GM12878 (cell line): ENCODE results near the gene PEX6. TPM values are rescaled to one million over a fixed set of nuclear protein-coding genes. Genes with fewer than 3 reads are reported as not detected.
A peak's percentile ranks its signal among the peaks of the same experiment; 100 is the strongest.

Experiments
- CBX5 ChIP-seq: sonication (generic); IDR thresholded peaks from 2 replicates; pipeline ENCODE4 v1.6.1; 2016; ENCODE audit warnings: low read depth, moderate library complexity, mild to moderate bottlenecking, inconsistent platforms
- CTCF ChIP-seq, 3 experiments: IDR thresholded peaks in 2 of 3; conservative IDR thresholded peaks in 1 of 3; 2 replicates each; pipeline ENCODE4 v1.5.1; 2011; ENCODE audit warnings: low read depth in 3 of 3, low read length in 3 of 3, mild to moderate bottlenecking in 3 of 3, control low read depth in 2 of 3, moderate library complexity in 2 of 3, inconsistent platforms in 1 of 3, mixed read lengths in 1 of 3; ENCODE audit not compliant: control insufficient read depth in 2 of 3, insufficient read depth in 1 of 3; ENCODE audit errors: extremely low read depth in 1 of 3
- HDAC2 ChIP-seq: fragments of 200-600 bp; sonication (generic); IDR thresholded peaks from 2 replicates; pipeline ENCODE4 v1.6.1; 2017
- NBN ChIP-seq: fragments of 450-650 bp; IDR thresholded peaks from 2 replicates; pipeline ENCODE4 v1.6.1; 2016
- NKRF ChIP-seq: fragments of 450-650 bp; conservative IDR thresholded peaks from 2 replicates; pipeline ENCODE4 v1.6.1; 2017; ENCODE audit warnings: mild to moderate bottlenecking, moderate library complexity
- PBX3 ChIP-seq: IDR thresholded peaks from 2 replicates; pipeline ENCODE4 v1.6.1; 2011; ENCODE audit warnings: mild to moderate bottlenecking, low read depth, low read length, moderate library complexity; ENCODE audit not compliant: insufficient replicate concordance
- POU2F2 ChIP-seq: IDR thresholded peaks from 3 replicates; pipeline ENCODE4 v1.6.1; 2011; ENCODE audit warnings: low read depth, mild to moderate bottlenecking, low read length, borderline replicate concordance
- RBBP5 ChIP-seq: fragments of 200-600 bp; sonication (generic); conservative IDR thresholded peaks from 2 replicates; pipeline ENCODE4 v1.6.1; 2016
- RELA ChIP-seq: fragments of 450-650 bp; IDR thresholded peaks from 2 replicates; pipeline ENCODE4 v1.8.0; 2014; ENCODE audit warnings: borderline replicate concordance; ENCODE audit not compliant: partially characterized antibody
- SMC3 ChIP-seq: IDR thresholded peaks from 2 replicates; pipeline ENCODE4 v1.6.1; 2011; ENCODE audit warnings: low read length, improper control_type of control experiment, borderline replicate concordance
- STAT1 ChIP-seq: fragments of 450-650 bp; conservative IDR thresholded peaks from 2 replicates; pipeline ENCODE4 v1.6.1; 2014; ENCODE audit warnings: antibody characterized with exemption, mild to moderate bottlenecking
- STAT3 ChIP-seq: IDR thresholded peaks from 2 replicates; pipeline ENCODE4 v1.6.1; 2011; ENCODE audit warnings: low read depth, low read length, improper control_type of control experiment
- TCF7 ChIP-seq: IDR thresholded peaks from 2 replicates; pipeline ENCODE4 v1.6.1; 2014; ENCODE audit warnings: antibody characterized with exemption, borderline replicate concordance
- ZBTB40 ChIP-seq: fragments of 450-650 bp; IDR thresholded peaks from 2 replicates; pipeline ENCODE4 v1.6.1; 2016; ENCODE audit warnings: mild to moderate bottlenecking, moderate library complexity, borderline replicate concordance
- polyA plus RNA-seq, 11 experiments: library from polyadenylated mRNA; depleted of rRNA in 4 of 11; unstranded in 6 of 11; stranded (reverse) in 5 of 11; fragments of >200 nt; fragmentation: Nextera tagmentation in 4 of 11; fragmentation: Illumina TruSeq in 1 of 11; extraction: Ambion mirVana in 4 of 11; extraction: Trizol in 1 of 11; gene quantifications; 1 replicate in 1 of 11; 2 replicates in 10 of 11; pipeline versions ENCODE4 v1.2.1 to v1.2.3, GENCODE V29; 2011 to 2016; ENCODE audit warnings: inconsistent platforms in 2 of 11, missing spikeins in 2 of 11, low read depth in 1 of 11
- total RNA-seq, 4 experiments: library from RNA; depleted of rRNA in 3 of 4; stranded (reverse); fragments of >200 nt in 3 of 4; fragmentation: Illumina TruSeq in 1 of 4; extraction: Trizol in 1 of 4; gene quantifications; 2 replicates each; pipeline versions ENCODE4 v1.2.1 to v1.2.3, GENCODE V29; 2013 to 2021
- TF ChIP-seq, protein P1 (sequence below): fragments of 450-650 bp; IDR thresholded peaks from 2 replicates; pipeline ENCODE4 v1.6.1; 2016; ENCODE audit warnings: mild to moderate bottlenecking

PEX6 gene
- total and polyA plus RNA-seq, 10 of the 15 experiments (the other 5 are each of a cell fraction or from before 2014, with no cell fraction given), result 0.39 to 21.1 (median 7.8) TPM

DNA sequence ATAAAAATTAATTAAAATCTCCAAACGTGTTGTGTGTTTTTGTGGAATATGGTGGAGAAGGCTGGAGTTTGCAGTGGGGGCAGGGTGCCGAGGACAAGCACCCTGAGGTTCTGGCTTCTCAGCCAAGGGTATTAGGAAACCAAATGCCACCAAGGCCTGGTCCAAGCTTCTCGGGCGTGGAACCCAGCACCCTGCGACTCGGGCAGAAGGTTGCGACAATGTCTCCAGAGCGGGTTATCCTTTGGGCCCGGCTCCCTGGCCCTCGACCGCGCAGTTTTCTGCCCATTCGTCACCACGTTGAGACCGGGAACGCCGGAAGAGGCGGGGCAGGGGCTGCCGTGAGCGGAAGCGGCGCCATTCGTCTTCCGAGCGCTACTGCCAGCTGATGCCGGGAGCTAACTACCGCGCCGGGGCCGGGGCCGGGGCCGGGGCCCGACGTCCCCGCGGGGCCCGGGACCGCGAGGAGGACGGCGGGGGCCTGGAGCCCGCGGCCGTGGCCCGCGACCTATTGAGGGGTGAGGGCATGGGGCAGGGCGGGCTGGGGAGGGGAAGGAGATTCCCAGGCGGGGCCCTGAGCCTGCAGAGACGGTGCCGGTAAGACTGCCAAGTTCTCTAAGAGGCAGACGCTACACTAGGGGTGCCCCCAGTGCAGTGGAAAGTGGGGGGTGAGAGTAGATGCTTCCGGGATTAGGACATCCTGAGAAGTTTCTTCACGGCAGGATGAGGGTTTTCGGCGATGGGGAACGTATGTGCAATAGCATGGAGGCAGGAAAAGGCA is 42.5 kb upstream of the PEX6 start, which contains the start of gene RRP36 (continued):
- TF ChIP-seq PBX3 (peak; percentile 35), TCF7 (no peak), CBX5 (no peak), POU2F2 (peak; percentile 55; the same call in 1 of the 3 replicates), STAT3 (no peak), HDAC2 (no peak), NBN (no peak), CTCF (IDR thresholded peaks at IDR 0.05 in 2 of 3, conservative IDR thresholded peaks at IDR 0.05 in 1 of 3; ENCODE audit: control insufficient read depth in 2 of 3, extremely low read depth in 1 of 3, insufficient read depth in 1 of 3, low read depth in 3 of 3, low read length in 3 of 3) (no peak), ZBTB40 (peak; percentile 80; the same call in 1 of the 2 replicates), SMC3 (no peak; the same call in 1 of the 2 replicates), RELA (no peak), NKRF (peak; percentile 91), RBBP5 (no peak), STAT1 (no peak)
- TF ChIP-seq, protein P1, sequence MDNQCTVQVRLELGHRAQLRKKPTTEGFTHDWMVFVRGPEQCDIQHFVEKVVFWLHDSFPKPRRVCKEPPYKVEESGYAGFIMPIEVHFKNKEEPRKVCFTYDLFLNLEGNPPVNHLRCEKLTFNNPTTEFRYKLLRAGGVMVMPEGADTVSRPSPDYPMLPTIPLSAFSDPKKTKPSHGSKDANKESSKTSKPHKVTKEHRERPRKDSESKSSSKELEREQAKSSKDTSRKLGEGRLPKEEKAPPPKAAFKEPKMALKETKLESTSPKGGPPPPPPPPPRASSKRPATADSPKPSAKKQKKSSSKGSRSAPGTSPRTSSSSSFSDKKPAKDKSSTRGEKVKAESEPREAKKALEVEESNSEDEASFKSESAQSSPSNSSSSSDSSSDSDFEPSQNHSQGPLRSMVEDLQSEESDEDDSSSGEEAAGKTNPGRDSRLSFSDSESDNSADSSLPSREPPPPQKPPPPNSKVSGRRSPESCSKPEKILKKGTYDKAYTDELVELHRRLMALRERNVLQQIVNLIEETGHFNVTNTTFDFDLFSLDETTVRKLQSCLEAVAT, result no peak
